SK-N-SH (cell line): ENCODE data around the gene VPREB1. TPM values are rescaled to one million over a fixed set of nuclear protein-coding genes. Genes with fewer than 3 reads are reported as not detected.
"Not testable (repeated sequence)": the region's sequence is repeated elsewhere in the genome, so short reads cannot be mapped to it uniquely, and the experiment has no call there.

ENCODE experiments used
- CTCF ChIA-PET: fragments of 300-600, 350-600 bp; formaldehyde crosslinking; extraction: SDS; loops from one replicate; lab custom pipeline; 2021; lab: Yijun Ruan, JAX
- POLR2A ChIA-PET: fragments of 350-600 bp; sonication (Branson Sonifier 250); formaldehyde crosslinking; extraction: SDS; loops from one replicate; lab custom pipeline; 2020; ENCODE audit warnings: antibody characterized with exemption, inconsistent platforms; lab: Yijun Ruan, JAX
- DNase-seq: peaks from one replicate; pipeline ENCODE4 v3.0.0; 2012
- H2AFZ ChIP-seq: fragments of 200-600 bp; sonication (generic); 2 replicates; pipeline ENCODE4 v1.8.1; 2016; ENCODE audit warnings: antibody characterized with exemption, mild to moderate bottlenecking, low read depth
- H3F3A ChIP-seq: fragments of 200-600 bp; sonication (generic); replicated peaks from 2 replicates; pipeline ENCODE3; 2016; ENCODE audit warnings: antibody characterized with exemption, mild to moderate bottlenecking; ENCODE audit not compliant: insufficient read depth
- H3K27ac ChIP-seq, 2 experiments: fragments of 200-500 bp in 1 of 2; fragments of 200-600 bp in 1 of 2; sonication (Bioruptor generic) in 1 of 2; sonication (generic), shearing (Covaris generic) in 1 of 2; 2 replicates each; pipeline versions ENCODE4 v1.5.1 to v1.6.1; 2014 to 2016; ENCODE audit warnings: low read depth in 2 of 2, inconsistent platforms in 1 of 2, low read length in 1 of 2, mild to moderate bottlenecking in 1 of 2, mixed read lengths in 1 of 2
- H3K27me3 ChIP-seq: fragments of 200-600 bp; sonication (generic), shearing (Covaris generic); 2 replicates; pipeline ENCODE4 v1.6.1; 2016; ENCODE audit warnings: mixed run types; ENCODE audit not compliant: insufficient read depth
- H3K36me3 ChIP-seq, 2 experiments: fragments of 200-500 bp in 1 of 2; fragments of 200-600 bp in 1 of 2; sonication (Bioruptor generic) in 1 of 2; sonication (generic) in 1 of 2; replicated peaks in 1 of 2; 2 replicates each; pipeline versions ENCODE3 to v1.5.1; 2014 to 2016; ENCODE audit warnings: low read length in 1 of 2, mild to moderate bottlenecking in 1 of 2; ENCODE audit not compliant: insufficient read depth in 2 of 2, control insufficient read depth in 1 of 2
- H3K4me1 ChIP-seq, 2 experiments: fragments of 200-500 bp in 1 of 2; fragments of 200-600 bp in 1 of 2; sonication (Bioruptor generic) in 1 of 2; sonication (generic), shearing (Covaris generic) in 1 of 2; 2 replicates each; pipeline versions ENCODE4 v1.5.1 to v1.6.1; 2014 to 2016; ENCODE audit warnings: low read depth in 1 of 2, low read length in 1 of 2, mixed run types in 1 of 2; ENCODE audit not compliant: insufficient read depth in 2 of 2, control insufficient read depth in 1 of 2
- H3K4me2 ChIP-seq: fragments of 200-600 bp; sonication (generic), shearing (Covaris generic); 2 replicates; pipeline ENCODE4 v1.6.1; 2017; ENCODE audit warnings: mixed run types
- H3K4me3 ChIP-seq, 2 experiments: fragments of 200-500 bp in 1 of 2; fragments of 200-600 bp in 1 of 2; sonication (Bioruptor generic) in 1 of 2; sonication (generic), shearing (Covaris generic) in 1 of 2; 2 replicates each; pipeline versions ENCODE4 v1.5.1 to v1.8.1; 2014 to 2016; ENCODE audit warnings: low read depth in 2 of 2, inconsistent platforms in 1 of 2, low read length in 1 of 2, mild to moderate bottlenecking in 1 of 2, mixed read lengths in 1 of 2, moderate library complexity in 1 of 2
- H3K79me2 ChIP-seq: fragments of 200-600 bp; sonication (generic); 2 replicates; pipeline ENCODE4 v1.8.1; 2017; ENCODE audit warnings: mild to moderate bottlenecking; ENCODE audit not compliant: insufficient read depth
- H3K9ac ChIP-seq: fragments of 200-600 bp; sonication (generic); 2 replicates; pipeline ENCODE4 v1.6.1; 2017; ENCODE audit warnings: mixed run types
- H3K9me2 ChIP-seq: fragments of 200-600 bp; sonication (generic); 2 replicates; pipeline ENCODE4 v1.6.1; 2017; ENCODE audit warnings: mixed run types
- H3K9me3 ChIP-seq: fragments of 200-600 bp; sonication (generic); 2 replicates; pipeline ENCODE4 v1.6.1; 2017; ENCODE audit warnings: mixed run types, mild to moderate bottlenecking, moderate library complexity
- H4K20me1 ChIP-seq: fragments of 200-600 bp; sonication (generic); 2 replicates; pipeline ENCODE4 v1.6.1; 2017; ENCODE audit warnings: mild to moderate bottlenecking, mixed run types; ENCODE audit not compliant: insufficient read depth
- CHD2 ChIP-seq: fragments of 150-350 bp; IDR thresholded peaks from 2 replicates; pipeline ENCODE4 v1.6.1; 2018; ENCODE audit warnings: low read length; ENCODE audit not compliant: partially characterized antibody
- CTCF ChIP-seq: fragments of 200-600 bp; sonication (generic); IDR thresholded peaks from 2 replicates; pipeline ENCODE4 v1.6.1; 2017; ENCODE audit warnings: antibody characterized with exemption, mild to moderate bottlenecking, moderate library complexity
- EP300 ChIP-seq, 2 experiments: IDR thresholded peaks; 2 replicates each; pipeline versions ENCODE4 v1.4.0 to v1.6.1; 2012; ENCODE audit warnings: borderline replicate concordance in 1 of 2, low read depth in 1 of 2, low read length in 1 of 2
- EZH2phosphoT487 ChIP-seq: fragments of 200-600 bp; sonication (generic); IDR thresholded peaks from 2 replicates; pipeline ENCODE4 v1.6.1; 2017; ENCODE audit warnings: low read depth, mixed run types, mild to moderate bottlenecking, antibody characterized with exemption, moderate library complexity, borderline replicate concordance
- FOXM1 ChIP-seq: IDR thresholded peaks from 2 replicates; pipeline ENCODE4 v1.4.0; 2012; ENCODE audit warnings: low read depth, mild to moderate bottlenecking
- GABPA ChIP-seq: IDR thresholded peaks from 2 replicates; pipeline ENCODE4 v1.4.0; 2012; ENCODE audit warnings: low read depth, mild to moderate bottlenecking
- IRF3 ChIP-seq: fragments of 150-350 bp; IDR thresholded peaks from 2 replicates; pipeline ENCODE4 v1.6.1; 2016; ENCODE audit warnings: mild to moderate bottlenecking, low read depth, low read length
- JUND ChIP-seq: IDR thresholded peaks from 2 replicates; pipeline ENCODE4 v1.4.0; 2012
- PBX3 ChIP-seq: IDR thresholded peaks from 2 replicates; pipeline ENCODE4; 2012
- POLR2AphosphoS5 ChIP-seq: IDR thresholded peaks from 2 replicates; pipeline ENCODE4 v1.6.1; 2012; ENCODE audit warnings: low read depth, low read length
- RAD21 ChIP-seq: IDR thresholded peaks from 2 replicates; pipeline ENCODE4 v1.6.1; 2012; ENCODE audit warnings: mild to moderate bottlenecking, low read length
- TEAD4 ChIP-seq: IDR thresholded peaks from 2 replicates; pipeline ENCODE4 v1.4.0; 2012; ENCODE audit warnings: mild to moderate bottlenecking, borderline replicate concordance; ENCODE audit not compliant: insufficient read depth
- USF2 ChIP-seq: fragments of 150-350 bp; IDR thresholded peaks from 2 replicates; pipeline ENCODE4 v1.6.1; 2017; ENCODE audit warnings: antibody characterized with exemption, low read length, low read depth, borderline replicate concordance
- YY1 ChIP-seq: IDR thresholded peaks from 2 replicates; pipeline ENCODE4 v1.4.0; 2012; ENCODE audit warnings: low read depth, mild to moderate bottlenecking
- WGBS: methylation state at CpG from one replicate; pipeline ENCODE4 v1.1.6; 2017; ENCODE audit warnings: low lambda C conversion rate; 5-methylcytosine and 5-hydroxymethylcytosine counted together
- polyA plus RNA-seq, 3 experiments: library from polyadenylated mRNA; depleted of rRNA; stranded (reverse); fragments of >200 nt; gene quantifications; 2 replicates each; pipeline ENCODE4 v1.2.3, GENCODE V29; 2012

Gene VPREB1
- polyA plus RNA-seq, 1 of the 3 experiments (the other 2 are of a cell fraction): not detected

- H3K4me1 ChIP-seq: no peaks in the 10 kb centered on the region
- H4K20me1 ChIP-seq: no peaks in the 10 kb centered on the region
- WGBS: 6% methylated on average over 4 of the region's 4 CpGs
- H3K9me3 ChIP-seq: no peaks in the 10 kb centered on the region
- H3K36me3 ChIP-seq: no peaks in the 10 kb centered on the region
- no peaks in the 10 kb centered on the region for H3K9me2 ChIP-seq
- H3K9ac ChIP-seq: no peak overlapping the region
- TF ChIP-seq GABPA (no peak), EP300 (IDR thresholded peaks at IDR 0.05; ENCODE audit: borderline replicate concordance in 1 of 2, low read depth in 1 of 2, low read length in 1 of 2) (no peak), YY1 (no peak), TEAD4 (no peak)
- TF ChIP-seq, all 33 proteins: peak for 0
- POLR2A ChIA-PET: no interaction called here
- H3K4me2 ChIP-seq: no peak overlapping the region
- H3K4me3 ChIP-seq: no peak overlapping the region
- H3K79me2 ChIP-seq: no peaks in the 10 kb centered on the region
- H3K27me3 ChIP-seq: 0 out of 2 replicates have a peak, but pooled peaks cover under 1% of the 10 kb centered on the region
- H2AFZ ChIP-seq: no peak overlapping the region
- CTCF ChIA-PET: interaction anchor here (1.2 to 1.7 kb wide), 2 partner anchors 11 to 17 kb away, joined by 3 to 7 read pairs; no protein-coding TSS in a partner anchor
- H3K27ac ChIP-seq: no peak overlapping the region
- H3F3A ChIP-seq: no peaks in the 10 kb centered on the region
- no peak for DNase-seq
These were observed 26.3 kb upstream of the VPREB1 start for GRCh38 chr22:22218302-22218701.

GRCh38 chr22:22219140-22219996, 25.2 kb upstream of the VPREB1 start:
- Histone ChIP-seq H3K79me2 (no peaks in the 10 kb centered on the region), H3K9ac (no peak overlapping the region), H3K36me3 (no peaks in the 10 kb centered on the region), H3K4me3 (no peak overlapping the region), H3K27me3 (no peaks in the 10 kb centered on the region), H3K27ac (no peak overlapping the region), H3F3A (no peaks in the 10 kb centered on the region), H3K9me2 (no peaks in the 10 kb centered on the region), H3K4me2 (no peak overlapping the region), H4K20me1 (no peaks in the 10 kb centered on the region), H2AFZ (no peak overlapping the region), H3K9me3 (no peaks in the 10 kb centered on the region), H3K4me1 (no peaks in the 10 kb centered on the region)
- no peak for DNase-seq
- ChIA-PET POLR2A (no interaction called here), CTCF (interaction anchor here (0.8 to 1.7 kb wide), 4 partner anchors 12 to 203 kb away, joined by 3 to 7 read pairs (median 3); no protein-coding TSS in a partner anchor)
- 22% methylated on average over 3 of the region's 6 CpGs for WGBS
- TF ChIP-seq IRF3 (no peak), TEAD4 (no peak), YY1 (no peak), FOXM1 (no peak), USF2 (no peak), PBX3 (no peak), CHD2 (no peak), RAD21 (no peak), EZH2phosphoT487 (no peak), JUND (no peak), CTCF (no peak), POLR2AphosphoS5 (no peak)

GRCh38 chr22:22221043-22221442, 23.5 kb upstream of the VPREB1 start:
- H3K79me2 ChIP-seq, H3K4me3 ChIP-seq, DNase-seq, H3K9ac ChIP-seq, H3K27ac ChIP-seq, H3K9me2 ChIP-seq, H3K9me3 ChIP-seq, H3K4me1 ChIP-seq, H2AFZ ChIP-seq, H3K36me3 ChIP-seq, H3K4me2 ChIP-seq, H4K20me1 ChIP-seq, H3K27me3 ChIP-seq, H3F3A ChIP-seq, CTCF ChIA-PET, POLR2A ChIA-PET: not testable (repeated sequence)
- no CpG with 5 or more reads among the region's 7 CpGs for WGBS
